Gastrocnemius medialis (tissue), 4 donors: ENCODE results near the gene TMTC2. TPM values are rescaled to one million over a fixed set of nuclear protein-coding genes. Genes with fewer than 3 reads are reported as not detected.

Experiments used
- ATAC-seq, 2 donors: fragments of 150-250 bp; one replicate each; pipeline ENCODE4 v1.9.1; 2016
- DNase-seq, 2 donors: peaks; one replicate each; pipeline ENCODE4 v3.0.0-alpha.2; 2019
- H3K27ac ChIP-seq, 4 donors: fragments of 200-600 bp; sonication (generic); 1 replicate in 1 of 4; 2 replicates in 3 of 4; pipeline ENCODE4 v1.5.1; 2016 to 2018; ENCODE audit warnings: mild to moderate bottlenecking in 2 of 4, moderate library complexity in 1 of 4
- H3K27me3 ChIP-seq, 3 donors: fragments of 200-600 bp; sonication (generic) in 2 of 3; 1 replicate in 1 of 3; 2 replicates in 2 of 3; pipeline versions ENCODE4 v1.5.1 to v1.6.0; 2016 to 2019; ENCODE audit warnings: mild to moderate bottlenecking in 1 of 3, moderate library complexity in 1 of 3
- H3K36me3 ChIP-seq, 2 donors: fragments of 200-600 bp; sonication (generic) in 1 of 2; one replicate each; pipeline ENCODE4 v1.5.1; 2017 to 2018
- H3K4me1 ChIP-seq, 2 donors: fragments of 200-600 bp; sonication (generic) in 1 of 2; one replicate each; pipeline ENCODE4 v1.5.1; 2016 to 2017; ENCODE audit warnings: mild to moderate bottlenecking in 2 of 2
- H3K4me3 ChIP-seq, 4 donors: fragments of 200-600 bp; sonication (generic) in 3 of 4; 1 replicate in 1 of 4; 2 replicates in 3 of 4; pipeline ENCODE4 v1.5.1; 2016 to 2019; ENCODE audit warnings: mild to moderate bottlenecking in 2 of 4
- H3K9me3 ChIP-seq, 3 donors: fragments of 200-600 bp; sonication (generic) in 2 of 3; 1 replicate in 1 of 3; 2 replicates in 2 of 3; pipeline ENCODE4 v1.5.1; 2016 to 2019
- POLR2A ChIP-seq, 2 donors: fragments of 450-650 bp; IDR thresholded peaks; one replicate each; pipeline ENCODE4 v1.6.1; 2017; ENCODE audit warnings: antibody characterized with exemption in 2 of 2, mild to moderate bottlenecking in 2 of 2, moderate library complexity in 2 of 2
- in situ Hi-C, 4 donors: fragments of 200-750 bp; cut with MboI; loops; one replicate each; pipeline versions ENCODE4 v1.15.0 to v1.8.0; 2017; ENCODE audit warnings: low sequenced_read_pairs in 4 of 4
- intact Hi-C: fragments of 100-400 bp; cut with DNase I; formaldehyde crosslinking; loops from one replicate; pipeline ENCODE4 v1.15.1; 2023; ENCODE audit warnings: low total_unique reads
- total RNA-seq, 4 donors: library from RNA; depleted of rRNA; stranded (reverse); fragments of >200 nt; gene quantifications; one replicate each; pipeline versions ENCODE4 v1.1.0 to v1.2.3, GENCODE V29; 2016
- TF ChIP-seq, protein P1 (sequence below), 5 experiments: fragments of 450-650 bp in 3 of 5; fragments of 200-600 bp in 2 of 5; sonication (generic) in 2 of 5; IDR thresholded peaks in 4 of 5; conservative IDR thresholded peaks in 1 of 5; 1 replicate in 4 of 5; 2 replicates in 1 of 5; pipeline ENCODE4 v1.5.1; 2016 to 2019; ENCODE audit warnings: antibody characterized with exemption in 5 of 5, mild to moderate bottlenecking in 3 of 5, moderate library complexity in 3 of 5

TMTC2 gene
- total RNA-seq, 4 donors from 2014 or later, result 1.6 to 2.5 (median 1.9) TPM

- no peak for ATAC-seq
- no peaks in the 10 kb centered on the region for H3K4me1 ChIP-seq
- intact Hi-C loops, result no loop called here
- no peak for TF ChIP-seq POLR2A (IDR thresholded peaks at IDR 0.05)
- TF ChIP-seq, protein P1, sequence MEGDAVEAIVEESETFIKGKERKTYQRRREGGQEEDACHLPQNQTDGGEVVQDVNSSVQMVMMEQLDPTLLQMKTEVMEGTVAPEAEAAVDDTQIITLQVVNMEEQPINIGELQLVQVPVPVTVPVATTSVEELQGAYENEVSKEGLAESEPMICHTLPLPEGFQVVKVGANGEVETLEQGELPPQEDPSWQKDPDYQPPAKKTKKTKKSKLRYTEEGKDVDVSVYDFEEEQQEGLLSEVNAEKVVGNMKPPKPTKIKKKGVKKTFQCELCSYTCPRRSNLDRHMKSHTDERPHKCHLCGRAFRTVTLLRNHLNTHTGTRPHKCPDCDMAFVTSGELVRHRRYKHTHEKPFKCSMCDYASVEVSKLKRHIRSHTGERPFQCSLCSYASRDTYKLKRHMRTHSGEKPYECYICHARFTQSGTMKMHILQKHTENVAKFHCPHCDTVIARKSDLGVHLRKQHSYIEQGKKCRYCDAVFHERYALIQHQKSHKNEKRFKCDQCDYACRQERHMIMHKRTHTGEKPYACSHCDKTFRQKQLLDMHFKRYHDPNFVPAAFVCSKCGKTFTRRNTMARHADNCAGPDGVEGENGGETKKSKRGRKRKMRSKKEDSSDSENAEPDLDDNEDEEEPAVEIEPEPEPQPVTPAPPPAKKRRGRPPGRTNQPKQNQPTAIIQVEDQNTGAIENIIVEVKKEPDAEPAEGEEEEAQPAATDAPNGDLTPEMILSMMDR (IDR thresholded peaks at IDR 0.05 in 4 of 5, conservative IDR thresholded peaks at IDR 0.05 in 1 of 5), result no peak
- in situ Hi-C loops, result no loop called here
- DNase-seq, result no peak
- H3K9me3 ChIP-seq, result no peaks in the 10 kb centered on the region
- no peaks in the 10 kb centered on the region for H3K36me3 ChIP-seq
- H3K4me3 ChIP-seq, result no peak overlapping the region
- no peak overlapping the region for H3K27ac ChIP-seq
- no peaks in the 10 kb centered on the region for H3K27me3 ChIP-seq
These were observed 148.5 kb downstream of the TMTC2 start for GRCh38 chr12:82835217-82835616.

DNA sequence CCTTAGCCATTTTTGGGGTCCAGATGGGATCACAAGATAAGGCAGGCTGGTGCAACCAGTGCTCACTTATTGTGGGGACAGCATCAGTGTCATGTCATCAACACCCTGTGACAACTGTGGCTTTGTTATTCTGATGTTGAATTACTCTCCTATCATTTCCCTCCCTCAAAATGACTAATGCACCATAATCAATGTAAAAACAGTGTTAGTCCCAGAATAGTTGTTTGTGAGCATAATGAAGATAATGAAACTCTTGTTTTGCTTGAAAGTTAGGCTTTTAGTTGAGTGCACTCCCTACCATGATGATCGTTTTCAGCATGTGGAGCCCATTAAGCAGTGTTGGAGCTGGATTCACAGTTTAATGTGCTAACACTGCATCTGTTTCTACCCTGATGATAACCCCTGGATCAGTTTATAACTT is 151.4 kb downstream of the TMTC2 start:
- H3K4me3 ChIP-seq, result no peak overlapping the region
- H3K4me1 ChIP-seq, result no peaks in the 10 kb centered on the region
- TF ChIP-seq, protein P1 (IDR thresholded peaks at IDR 0.05 in 4 of 5, conservative IDR thresholded peaks at IDR 0.05 in 1 of 5), result no peak
- no peak for TF ChIP-seq POLR2A (IDR thresholded peaks at IDR 0.05)
- H3K27ac ChIP-seq, result no peak overlapping the region
- H3K27me3 ChIP-seq, result no peaks in the 10 kb centered on the region
- in situ Hi-C loops, result no loop called here
- intact Hi-C loops, result no loop called here
- no peaks in the 10 kb centered on the region for H3K36me3 ChIP-seq
- no peaks in the 10 kb centered on the region for H3K9me3 ChIP-seq
- ATAC-seq (no peak), DNase-seq (no peak)

DNA sequence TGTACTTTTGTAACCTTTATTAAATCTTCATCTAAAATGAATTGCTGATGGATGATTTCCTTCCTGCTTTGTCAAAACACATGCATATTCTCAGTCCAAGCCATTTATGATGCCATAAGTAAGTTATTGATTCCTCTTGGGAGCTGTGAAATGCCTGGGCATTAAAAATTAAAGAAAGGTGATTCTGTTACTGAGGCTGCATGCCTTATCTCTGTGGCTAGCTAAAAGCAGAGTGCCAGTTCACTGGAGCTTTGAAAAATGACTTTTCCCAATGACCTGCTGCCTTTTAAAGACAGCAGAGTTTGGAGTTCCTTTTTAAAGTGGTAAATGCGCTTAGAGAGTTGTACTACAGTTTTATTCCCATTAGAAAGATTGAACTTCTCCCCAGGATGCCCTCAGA is 152.1 kb downstream of the TMTC2 start:
- H3K27ac ChIP-seq, result no peak overlapping the region
- no peak for TF ChIP-seq POLR2A (IDR thresholded peaks at IDR 0.05)
- TF ChIP-seq, protein P1 (IDR thresholded peaks at IDR 0.05 in 4 of 5, conservative IDR thresholded peaks at IDR 0.05 in 1 of 5), result no peak
- H3K4me1 ChIP-seq, result no peaks in the 10 kb centered on the region
- intact Hi-C loops, result no loop called here
- H3K9me3 ChIP-seq, result no peaks in the 10 kb centered on the region
- ATAC-seq (no peak), DNase-seq (no peak)
- in situ Hi-C loops, result no loop called here
- H3K36me3 ChIP-seq, result no peaks in the 10 kb centered on the region
- H3K4me3 ChIP-seq, result no peak overlapping the region
- H3K27me3 ChIP-seq, result no peaks in the 10 kb centered on the region

GRCh38 chr12:82839796-82840195 is 153.1 kb downstream of the TMTC2 start:
- Histone ChIP-seq H3K36me3 (no peaks in the 10 kb centered on the region), H3K4me1 (no peaks in the 10 kb centered on the region), H3K9me3 (no peaks in the 10 kb centered on the region), H3K27me3 (no peaks in the 10 kb centered on the region), H3K4me3 (no peak overlapping the region), H3K27ac (no peak overlapping the region)
- in situ Hi-C loops, result no loop called here
- no peak for ATAC-seq
- no peak for TF ChIP-seq POLR2A (IDR thresholded peaks at IDR 0.05)
- TF ChIP-seq, protein P1 (IDR thresholded peaks at IDR 0.05 in 4 of 5, conservative IDR thresholded peaks at IDR 0.05 in 1 of 5), result no peak
- intact Hi-C loops, result no loop called here
- DNase-seq, result no peak

DNA sequence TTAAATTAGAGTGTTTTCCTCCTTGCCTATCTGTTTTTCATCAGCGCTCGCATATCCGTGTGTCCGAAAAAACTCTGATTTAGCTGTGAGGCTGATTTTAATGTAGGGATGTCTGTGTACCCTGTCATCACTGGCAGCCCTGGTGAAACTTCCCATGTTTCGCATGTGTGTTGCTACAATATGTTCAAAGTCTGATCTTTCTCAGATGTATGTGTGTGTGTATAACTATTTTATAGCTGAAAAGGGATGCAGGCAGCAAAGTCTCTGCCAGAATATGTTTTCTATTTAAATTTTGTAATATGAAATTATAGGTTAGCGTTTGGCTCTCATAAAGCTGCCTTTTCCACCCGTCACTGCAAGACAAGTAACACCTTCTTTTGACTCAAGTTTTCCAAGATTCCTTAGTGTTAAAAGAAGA is 154.8 kb downstream of the TMTC2 start:
- Histone ChIP-seq H3K4me3 (no peak overlapping the region), H3K27me3 (no peaks in the 10 kb centered on the region), H3K4me1 (no peaks in the 10 kb centered on the region), H3K27ac (no peak overlapping the region), H3K36me3 (no peaks in the 10 kb centered on the region), H3K9me3 (no peaks in the 10 kb centered on the region)
- in situ Hi-C loops (no loop called here), intact Hi-C loops (no loop called here)
- DNase-seq, result no peak
- TF ChIP-seq, protein P1 (IDR thresholded peaks at IDR 0.05 in 4 of 5, conservative IDR thresholded peaks at IDR 0.05 in 1 of 5), result no peak
- no peak for TF ChIP-seq POLR2A (IDR thresholded peaks at IDR 0.05)
- no peak for ATAC-seq
